B cell (primary cell): ENCODE measurements around the gene RERE. TPM values are rescaled to one million over a fixed set of nuclear protein-coding genes. Genes with fewer than 3 reads are reported as not detected.

Experiments used
- ATAC-seq: fragments of 200-7000 bp; cut with Tn5 transposase; one replicate; pipeline ENCODE4 v1.10.0; 2021; ENCODE audit warnings: low read depth, mild to moderate bottlenecking, moderate number of reproducible peaks, moderate library complexity
- CTCF ChIA-PET: fragments of 350-600 bp; sonication (Branson Sonifier 250); formaldehyde crosslinking; loops from one replicate; lab custom pipeline; 2021; ENCODE audit warnings: antibody characterized with exemption, inconsistent platforms; lab: Charles Lee
- POLR2A ChIA-PET: fragments of 350-600 bp; sonication (Branson Sonifier 250); formaldehyde crosslinking; loops from one replicate; lab custom pipeline; 2021; ENCODE audit warnings: antibody characterized with exemption; lab: Charles Lee
- DNase-seq: peaks from one replicate; pipeline ENCODE4 v3.0.0; 2013
- H2AFZ ChIP-seq: 2 replicates; pipeline ENCODE4 v1.6.1; 2012; ENCODE audit warnings: mild to moderate bottlenecking, low read depth, low read length; ENCODE audit not compliant: insufficient read depth, poor library complexity, severe bottlenecking
- H3K27ac ChIP-seq, 2 donors: 1 replicate in 1 of 2; 2 replicates in 1 of 2; pipeline ENCODE4 v1.5.1; 2012 to 2013; ENCODE audit warnings: low read length in 2 of 2, mild to moderate bottlenecking in 2 of 2, moderate library complexity in 1 of 2
- H3K27me3 ChIP-seq, 4 experiments: fragments of 200-600 bp in 1 of 4; sonication (generic) in 1 of 4; replicated peaks in 1 of 4; 1 replicate in 2 of 4; 2 replicates in 2 of 4; pipeline versions ENCODE4 v1.6.1 to v1.7.0; 2013 to 2016; ENCODE audit warnings: low read length in 3 of 4, mild to moderate bottlenecking in 2 of 4, mixed read lengths in 1 of 4, moderate library complexity in 1 of 4; ENCODE audit not compliant: insufficient read depth in 4 of 4, control insufficient read depth in 3 of 4; ENCODE audit errors: control extremely low read depth in 1 of 4
- H3K36me3 ChIP-seq, 2 experiments: replicated peaks in 1 of 2; 1 replicate in 1 of 2; 2 replicates in 1 of 2; pipeline versions ENCODE4 v1.6.1 to v1.7.1; 2013; ENCODE audit warnings: low read length in 1 of 2; ENCODE audit not compliant: insufficient read depth in 2 of 2, control insufficient read depth in 1 of 2; ENCODE audit errors: control extremely low read depth in 1 of 2, extremely low read depth in 1 of 2
- H3K4me1 ChIP-seq, 2 donors: fragments of 200-600 bp in 1 of 2; sonication (generic) in 1 of 2; 1 replicate in 1 of 2; 2 replicates in 1 of 2; pipeline versions ENCODE4 v1.5.1 to v1.6.1; 2013 to 2017; ENCODE audit warnings: low read length in 2 of 2; ENCODE audit not compliant: control insufficient read depth in 2 of 2, insufficient read depth in 2 of 2
- H3K4me2 ChIP-seq: replicated peaks from 2 replicates; pipeline ENCODE3; 2012; ENCODE audit warnings: mild to moderate bottlenecking, low read depth, low read length; ENCODE audit not compliant: poor library complexity, severe bottlenecking
- H3K4me3 ChIP-seq, 5 experiments: fragments of 200-600 bp in 1 of 5; sonication (generic) in 1 of 5; 1 replicate in 3 of 5; 2 replicates in 2 of 5; pipeline versions ENCODE4 v1.5.1 to v1.7.0; 2011 to 2016; ENCODE audit warnings: low read length in 4 of 5, mild to moderate bottlenecking in 4 of 5, low read depth in 2 of 5, control low read depth in 1 of 5, moderate library complexity in 1 of 5; ENCODE audit not compliant: insufficient read depth in 1 of 5; ENCODE audit errors: control extremely low read depth in 1 of 5, extremely low read depth in 1 of 5
- H3K79me2 ChIP-seq: fragments of 200-600 bp; sonication (generic); one replicate; pipeline ENCODE4 v1.6.0; 2016; ENCODE audit warnings: low read length; ENCODE audit not compliant: control insufficient read depth, insufficient read depth
- H3K9ac ChIP-seq: fragments of 200-600 bp; sonication (generic); 2 replicates; pipeline ENCODE4 v1.6.1; 2017; ENCODE audit warnings: mild to moderate bottlenecking, low read length, moderate library complexity
- H3K9me3 ChIP-seq, 3 donors: one replicate each; pipeline versions ENCODE4 v1.6.1 to v1.7.1; 2013; ENCODE audit warnings: low read length in 2 of 3; ENCODE audit not compliant: control insufficient read depth in 2 of 3, insufficient read depth in 1 of 3; ENCODE audit errors: control extremely low read depth in 1 of 3
- H4K20me1 ChIP-seq: 2 replicates; pipeline ENCODE4 v1.6.0; 2012; ENCODE audit warnings: mild to moderate bottlenecking, low read length; ENCODE audit not compliant: insufficient read depth, control insufficient read depth, poor library complexity, severe bottlenecking
- H3K27ac Mint-ChIP-seq: one replicate; pipeline ENCODE4 v1.8.0; 2021; ENCODE audit warnings: mixed read lengths
- H3K27me3 Mint-ChIP-seq: one replicate; pipeline ENCODE4 v1.8.0; 2021; ENCODE audit warnings: mixed read lengths
- H3K4me1 Mint-ChIP-seq: one replicate; pipeline ENCODE4 v1.8.0; 2021; ENCODE audit warnings: mixed read lengths
- H3K4me3 Mint-ChIP-seq: one replicate; pipeline ENCODE4 v1.8.0; 2021; ENCODE audit warnings: mixed read lengths
- H3K9me3 Mint-ChIP-seq: one replicate; pipeline ENCODE4 v1.8.0; 2022; ENCODE audit warnings: mixed read lengths; ENCODE audit not compliant: insufficient read depth
- EZH2 ChIP-seq: IDR thresholded peaks from 2 replicates; pipeline ENCODE4 v1.6.1; 2012; ENCODE audit warnings: borderline replicate concordance, low read depth, mild to moderate bottlenecking, moderate library complexity, low read length; ENCODE audit not compliant: insufficient read depth, poor library complexity, severe bottlenecking
- WGBS: methylation state at CpG from one replicate; pipeline ENCODE4 v1.1.5; 2013; ENCODE audit warnings: missing lambda C conversion rate; ENCODE audit not compliant: insufficient coverage; 5-methylcytosine and 5-hydroxymethylcytosine counted together
- intact Hi-C: fragments of 100-400 bp; cut with micrococcal nuclease; formaldehyde crosslinking; loops from one replicate; pipeline ENCODE4 v1.10.0; 2022
- polyA plus RNA-seq: library from polyadenylated mRNA; depleted of rRNA; stranded (reverse); fragments of >200 nt; gene quantifications from 2 replicates; pipeline ENCODE4 v1.2.3, GENCODE V29; 2012
- total RNA-seq, 2 donors: library from RNA; stranded (reverse); fragments of 120-200 nt in 1 of 2; gene quantifications; 1 replicate in 1 of 2; 2 replicates in 1 of 2; pipeline versions ENCODE4 v1.2.3 to v1.2.4, GENCODE V29; 2013 to 2022
- TF ChIP-seq, protein P1 (sequence below): fragments of 200-600 bp; IDR thresholded peaks from one replicate; pipeline ENCODE4 v1.8.0; 2022; ENCODE audit warnings: antibody characterized with exemption, mild to moderate bottlenecking

Gene RERE
- total and polyA plus RNA-seq, 2 donors (not counting 1 experiment from before 2014, with no cell fraction given), result 27.3 to 132 TPM

DNA sequence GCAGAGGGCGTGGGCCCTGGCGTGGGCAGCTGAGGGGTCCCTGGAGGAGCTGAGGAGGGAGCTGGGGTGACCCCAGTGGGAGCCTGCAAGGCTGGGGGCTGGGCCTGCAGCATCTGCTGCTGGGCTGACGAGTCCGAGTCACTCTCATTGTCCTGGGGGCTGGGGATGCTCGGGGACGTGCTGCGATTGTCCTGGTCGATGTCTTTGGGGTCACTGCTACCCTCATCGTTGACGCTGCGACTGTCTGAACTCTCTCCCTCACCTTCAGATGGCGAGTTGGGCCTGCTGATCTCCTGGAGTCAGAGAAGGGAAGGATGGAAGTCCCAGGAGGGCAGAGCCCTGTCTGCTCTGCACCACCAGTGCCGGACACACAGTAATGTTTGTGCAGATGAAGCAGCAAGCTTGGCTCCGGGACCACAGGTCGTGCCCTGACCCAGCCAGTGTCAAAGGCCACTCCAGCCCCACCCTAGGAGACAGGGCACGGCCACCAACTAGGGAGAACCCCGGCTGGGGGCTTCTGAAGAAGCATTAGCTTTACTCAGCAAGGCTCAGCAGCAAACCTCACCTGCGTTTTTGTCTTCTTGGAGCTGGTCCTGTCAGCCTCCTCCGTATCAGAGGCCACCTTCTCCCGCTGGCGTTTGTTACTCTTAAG, 456.1 kb downstream of the RERE start:
- no peak overlapping the region for H3K4me3 ChIP-seq
- H3K4me1 ChIP-seq, result peaks cover 0 to 1% of the 10 kb centered on the region in 2 donors
- peaks cover 42% of the 10 kb centered on the region for H3K79me2 ChIP-seq
- H3K27me3 ChIP-seq, result no peaks in the 10 kb centered on the region
- DNase-seq (no peak), ATAC-seq (no peak)
- WGBS, result 98% methylated on average over 17 of the region's 21 CpGs
- no peaks in the 10 kb centered on the region for H3K9me3 ChIP-seq
- Mint-ChIP-seq H3K4me3 (no peak overlapping the region), H3K9me3 (no peaks in the 10 kb centered on the region), H3K27ac (no peak overlapping the region), H3K4me1 (peaks cover 6% of the 10 kb centered on the region), H3K27me3 (no peaks in the 10 kb centered on the region)
- H3K4me2 ChIP-seq, result no peak overlapping the region
- POLR2A ChIA-PET, result no interaction called here
- no peak overlapping the region for H3K27ac ChIP-seq
- H3K36me3 ChIP-seq, result peaks cover 12 to 93% of the 10 kb centered on the region in 2 experiments
- no peak overlapping the region for H3K9ac ChIP-seq
- peaks cover 90% of the 10 kb centered on the region for H4K20me1 ChIP-seq
- CTCF ChIA-PET, result interaction anchor here (1.2 kb wide), 1 partner anchor 13 kb away, joined by 3 read pairs; no protein-coding TSS in a partner anchor
- H2AFZ ChIP-seq, result no peak overlapping the region
- no peak for TF ChIP-seq EZH2
- TF ChIP-seq, protein P1, sequence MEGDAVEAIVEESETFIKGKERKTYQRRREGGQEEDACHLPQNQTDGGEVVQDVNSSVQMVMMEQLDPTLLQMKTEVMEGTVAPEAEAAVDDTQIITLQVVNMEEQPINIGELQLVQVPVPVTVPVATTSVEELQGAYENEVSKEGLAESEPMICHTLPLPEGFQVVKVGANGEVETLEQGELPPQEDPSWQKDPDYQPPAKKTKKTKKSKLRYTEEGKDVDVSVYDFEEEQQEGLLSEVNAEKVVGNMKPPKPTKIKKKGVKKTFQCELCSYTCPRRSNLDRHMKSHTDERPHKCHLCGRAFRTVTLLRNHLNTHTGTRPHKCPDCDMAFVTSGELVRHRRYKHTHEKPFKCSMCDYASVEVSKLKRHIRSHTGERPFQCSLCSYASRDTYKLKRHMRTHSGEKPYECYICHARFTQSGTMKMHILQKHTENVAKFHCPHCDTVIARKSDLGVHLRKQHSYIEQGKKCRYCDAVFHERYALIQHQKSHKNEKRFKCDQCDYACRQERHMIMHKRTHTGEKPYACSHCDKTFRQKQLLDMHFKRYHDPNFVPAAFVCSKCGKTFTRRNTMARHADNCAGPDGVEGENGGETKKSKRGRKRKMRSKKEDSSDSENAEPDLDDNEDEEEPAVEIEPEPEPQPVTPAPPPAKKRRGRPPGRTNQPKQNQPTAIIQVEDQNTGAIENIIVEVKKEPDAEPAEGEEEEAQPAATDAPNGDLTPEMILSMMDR, result no peak
- intact Hi-C loops, result no loop called here

DNA sequence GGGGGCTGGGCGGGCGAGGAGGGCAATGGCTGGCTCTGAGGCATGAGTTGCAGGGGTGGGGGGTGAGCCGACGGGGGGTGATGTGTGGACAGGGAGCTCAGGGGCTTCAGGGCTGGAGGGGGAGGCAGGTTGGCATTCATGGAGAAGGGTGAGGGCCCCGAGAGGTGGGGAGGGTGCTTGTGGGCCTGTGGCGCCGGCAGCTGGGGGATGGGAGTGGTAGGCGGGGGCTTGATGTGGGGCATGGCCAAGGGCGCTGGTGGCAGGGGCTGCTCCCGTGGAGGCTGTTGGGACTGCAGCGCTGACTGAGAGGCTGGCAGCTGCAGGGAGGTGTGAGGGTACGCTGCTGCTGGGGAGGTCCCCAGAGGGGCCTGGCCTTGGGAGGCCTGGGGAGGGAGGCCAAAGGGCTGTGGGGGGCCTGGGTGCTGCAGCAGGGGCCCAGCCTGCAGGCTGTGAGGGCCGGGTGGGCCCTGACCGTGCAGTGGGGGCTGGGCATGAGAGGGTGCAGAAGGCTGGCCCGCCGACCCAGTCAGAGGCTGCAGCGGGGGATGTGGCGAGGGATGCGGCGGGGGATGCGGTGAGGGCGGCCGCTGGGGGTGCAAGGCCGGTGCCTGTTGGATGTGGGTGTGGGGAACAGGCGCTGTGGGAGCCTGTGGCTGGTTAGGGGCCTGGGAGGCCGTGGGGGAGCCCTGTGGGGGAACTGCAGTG, 456.8 kb downstream of the RERE start:
- Histone ChIP-seq H2AFZ (no peak overlapping the region), H3K9me3 (no peaks in the 10 kb centered on the region), H3K4me3 (no peak overlapping the region), H3K27me3 (no peaks in the 10 kb centered on the region), H3K36me3 (peaks cover 9 to 93% of the 10 kb centered on the region in 2 experiments), H3K4me2 (no peak overlapping the region), H4K20me1 (peaks cover 90% of the 10 kb centered on the region), H3K79me2 (peaks cover 35% of the 10 kb centered on the region), H3K9ac (no peak overlapping the region), H3K4me1 (no peaks in the 10 kb centered on the region), H3K27ac (no peak overlapping the region)
- intact Hi-C loops, result no loop called here
- Mint-ChIP-seq H3K4me3 (no peak overlapping the region), H3K9me3 (no peaks in the 10 kb centered on the region), H3K4me1 (peaks cover 2% of the 10 kb centered on the region), H3K27me3 (no peaks in the 10 kb centered on the region), H3K27ac (no peak overlapping the region)
- ATAC-seq (no peak), DNase-seq (no peak)
- ChIA-PET CTCF (interaction anchor here (1.2 to 1.3 kb wide), 2 partner anchors 11 to 12 kb away, joined by 3 to 4 read pairs; no protein-coding TSS in a partner anchor), POLR2A (no interaction called here)
- TF ChIP-seq, protein P1, result no peak
- no peak for TF ChIP-seq EZH2
- WGBS, result 93% methylated on average over 20 of the region's 26 CpGs
